ENCODE measurements around the gene PARD3B.

PARD3B gene

GRCh38 chr2:204770735-204771134 is 225.5 kb downstream of the PARD3B start:
- DNase-seq = no peak
- ATAC-seq = no peak

- no peak for DNase-seq
- ATAC-seq = no peak
Observed at GRCh38 chr2:204771721-204772120, 226.4 kb downstream of the PARD3B start.

- DNase-seq (no peak), ATAC-seq (no peak)
Observed at GRCh38 chr2:204772546-204772945, 227.3 kb downstream of the PARD3B start.

GRCh38 chr2:204775766-204776165 is 230.5 kb downstream of the PARD3B start:
- DNase-seq = no peak
- ATAC-seq = no peak

GRCh38 chr2:204776781-204777559 is 231.7 kb downstream of the PARD3B start:
- ATAC-seq (no peak), DNase-seq (no peak)

- no peak for DNase-seq
- ATAC-seq = no peak
Observed at GRCh38 chr2:204779771-204780170, 234.5 kb downstream of the PARD3B start.

GRCh38 chr2:204781941-204782340 is 236.7 kb downstream of the PARD3B start:
- ATAC-seq = no peak
- DNase-seq = no peak

GRCh38 chr2:204790076-204790475 is 244.8 kb downstream of the PARD3B start:
- DNase-seq (no peak), ATAC-seq (no peak)

- no peak for ATAC-seq
- DNase-seq = no peak
Observed at GRCh38 chr2:204791230-204791629, 246.0 kb downstream of the PARD3B start.

- DNase-seq (no peak), ATAC-seq (no peak)
Observed at GRCh38 chr2:204794624-204795023, 249.3 kb downstream of the PARD3B start.

GRCh38 chr2:204795156-204795555 is 249.9 kb downstream of the PARD3B start:
- DNase-seq (no peak), ATAC-seq (no peak)

GRCh38 chr2:204796581-204796980 is 251.3 kb downstream of the PARD3B start:
- DNase-seq = no peak
- ATAC-seq = no peak

GRCh38 chr2:204799791-204800190 is 254.5 kb downstream of the PARD3B start:
- ATAC-seq = no peak

GRCh38 chr2:204808494-204808893 is 263.2 kb downstream of the PARD3B start:
- no peak for DNase-seq
- no peak for ATAC-seq

More at GRCh38 chr2:204799791-204800190, 254.5 kb downstream of the PARD3B start:
- no peak for DNase-seq

- ATAC-seq = no peak
- no peak for DNase-seq
Observed at GRCh38 chr2:204824751-204825453, 279.6 kb downstream of the PARD3B start.

GRCh38 chr2:204825681-204826080 is 280.4 kb downstream of the PARD3B start:
- ATAC-seq (no peak), DNase-seq (no peak)

- no peak for DNase-seq
- ATAC-seq = no peak
Observed at GRCh38 chr2:204827701-204828590, 282.7 kb downstream of the PARD3B start.

- DNase-seq (no peak), ATAC-seq (no peak)
Observed at GRCh38 chr2:204834716-204835384, 289.6 kb downstream of the PARD3B start.

GRCh38 chr2:204835786-204836185 is 290.5 kb downstream of the PARD3B start:
- ATAC-seq = no peak

GRCh38 chr2:204840504-204840903 is 295.2 kb downstream of the PARD3B start:
- ATAC-seq (peak; percentile 40), DNase-seq (no peak)

More at GRCh38 chr2:204835786-204836185, 290.5 kb downstream of the PARD3B start:
- DNase-seq = no peak

GRCh38 chr2:204842068-204842467 is 296.8 kb downstream of the PARD3B start:
- ATAC-seq = no peak

More at GRCh38 chr2:204842068-204842467, 296.8 kb downstream of the PARD3B start:
- DNase-seq = no peak

All from stimulated activated naive CD8-positive, alpha-beta T cell treated with anti-CD3 and anti-CD28 coated beads, Interleukin-15, Interleukin-2, amounts not matched to agents 100 U/mL and 50 U/mL, for 24 hours (primary cell).